ENCODE measurements around the gene CIBAR2.

Gene CIBAR2

DNA sequence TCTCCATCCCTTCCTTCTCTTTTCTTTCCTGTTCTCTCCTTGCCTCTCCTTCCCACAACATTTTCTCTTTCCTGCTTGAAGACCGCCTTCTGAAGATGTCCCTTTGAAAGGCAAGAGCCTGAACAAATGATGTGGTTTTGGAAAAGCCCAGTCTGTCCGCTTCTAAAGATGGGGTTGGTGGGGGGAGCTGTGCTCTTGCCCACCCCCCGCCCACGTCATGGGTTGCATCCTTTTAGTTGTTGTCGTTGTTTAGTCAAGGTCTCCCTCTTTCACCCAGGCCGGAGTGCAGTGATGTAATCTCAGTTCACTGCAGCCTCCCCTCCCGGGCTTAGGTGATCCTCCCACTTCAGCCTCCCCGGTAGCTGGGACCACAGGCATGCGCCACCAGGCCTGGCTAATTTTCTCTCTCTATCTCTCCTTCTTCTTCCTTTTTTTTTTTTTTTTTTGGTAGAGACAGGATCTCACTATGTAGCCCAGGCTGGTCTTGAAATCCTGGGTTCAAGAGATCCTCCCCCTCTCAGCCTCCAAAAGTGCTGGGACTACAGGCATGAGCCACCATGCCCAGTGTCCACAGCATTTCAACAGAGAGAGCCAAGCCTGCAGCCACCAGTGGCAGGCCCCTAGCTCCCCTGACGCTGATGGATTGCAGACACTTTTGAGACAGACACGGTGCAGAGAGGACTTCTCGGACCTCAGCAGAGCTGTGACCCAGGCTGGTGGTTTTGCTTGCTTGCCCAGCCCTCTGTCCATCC lies 26.0 kb upstream of the CIBAR2 start:
- Histone ChIP-seq H3K9ac (ENCODE audit: low read length) (peak overlapping the region; percentile 81), H3K27me3 (ENCODE audit: control insufficient read depth in 1 of 2, insufficient read depth in 1 of 2, low read length in 2 of 2) (peaks cover 0 to 17% of the 10 kb centered on the region in 2 experiments), H2AFZ (ENCODE audit: low read depth, low read length) (no peak overlapping the region), H4K91ac (ENCODE audit: low read length) (peak overlapping the region; percentile 81), H2BK5ac (ENCODE audit: low read depth, low read length, poor library complexity, severe bottlenecking) (no peak overlapping the region), H2BK15ac (ENCODE audit: low read depth, poor library complexity, severe bottlenecking) (no peak overlapping the region), H3K9me3 (ENCODE audit: control insufficient read depth, low read length) (no peaks in the 10 kb centered on the region), H3K27ac (ENCODE audit: low read length, poor library complexity, severe bottlenecking) (no peak overlapping the region), H3K4me3 (ENCODE audit: insufficient read depth in 1 of 2, low read depth in 1 of 2, low read length in 2 of 2) (peak overlapping the region in 1 of 2 experiments; percentile 73), H3K36me3 (ENCODE audit: control insufficient read depth in 1 of 2, insufficient read depth in 2 of 2, low read depth in 1 of 2, low read length in 2 of 2) (no peaks in the 10 kb centered on the region), H3K79me1 (replicated peaks; ENCODE audit: low read length, poor library complexity, severe bottlenecking) (no peaks in the 10 kb centered on the region), H3K4me1 (ENCODE audit: control insufficient read depth, insufficient read depth, low read depth, low read length) (peaks cover 24% of the 10 kb centered on the region), H3K23ac (ENCODE audit: low read length in 2 of 2) (no peak overlapping the region), H3K4ac (ENCODE audit: low read depth in 1 of 2, low read length in 2 of 2) (peak overlapping the region in 1 of 2 experiments; percentile 76), H3K14ac (ENCODE audit: low read length in 2 of 2) (peak overlapping the region in 1 of 2 experiments; percentile 66), H4K8ac (ENCODE audit: low read length) (peak overlapping the region; percentile 16), H3K4me2 (ENCODE audit: low read length, poor library complexity, severe bottlenecking) (no peak overlapping the region), H2BK12ac (ENCODE audit: low read length in 2 of 2) (peak overlapping the region; percentile 22 to 56), H2BK120ac (ENCODE audit: low read depth, low read length) (peak overlapping the region; percentile 39), H3K18ac (ENCODE audit: low read depth in 1 of 2, low read length in 2 of 2) (peak overlapping the region in 1 of 2 experiments; percentile 68), H2AK5ac (ENCODE audit: low read length, severe bottlenecking) (no peak overlapping the region)
- no peak for DNase-seq
- 62% methylated on average over 9 of the region's 12 CpGs for WGBS

DNA sequence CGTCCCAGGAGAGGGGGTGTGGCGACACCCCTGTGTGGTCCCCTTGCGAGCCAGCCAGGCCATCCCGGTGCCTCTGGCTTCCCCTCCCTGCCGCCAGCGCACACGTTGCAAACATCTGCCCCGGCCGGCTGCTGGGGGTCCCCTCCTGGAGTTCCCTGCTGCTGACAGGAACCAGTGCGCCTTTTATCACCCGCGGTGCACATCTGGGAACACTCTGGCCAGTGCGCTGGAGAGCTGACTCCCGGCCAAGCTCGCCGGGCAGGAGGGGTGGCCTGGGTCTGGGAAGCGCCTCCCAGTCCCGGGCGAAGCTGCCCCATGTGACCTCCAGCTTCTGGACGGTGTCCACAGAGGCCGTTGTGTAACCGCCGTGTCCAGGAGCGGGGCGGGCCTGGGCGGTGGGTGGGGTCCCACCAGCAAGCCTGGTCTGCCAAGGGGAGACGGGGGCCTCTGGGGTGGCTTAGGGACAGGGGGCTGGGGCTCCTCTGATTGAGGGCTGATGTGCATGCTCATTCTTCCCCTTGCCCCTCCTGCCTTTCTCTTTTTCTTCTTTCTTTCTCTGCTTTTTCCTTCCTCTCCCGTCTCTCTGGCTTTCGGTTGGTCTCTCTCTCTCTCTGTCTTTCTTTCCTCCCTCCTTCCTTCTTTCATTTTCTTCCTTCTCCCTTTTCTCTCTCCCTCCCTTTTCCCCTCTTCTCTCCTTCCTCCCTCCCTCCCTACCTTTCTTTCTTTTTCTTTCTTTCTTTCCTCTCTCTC lies 25.2 kb upstream of the CIBAR2 start:
- peak overlapping the region; percentile 83 for H4K8ac ChIP-seq (ENCODE audit: low read length)
- peak overlapping the region; percentile 98 for H2BK120ac ChIP-seq (ENCODE audit: low read depth, low read length)
- H3K4me2 ChIP-seq (ENCODE audit: low read length, poor library complexity, severe bottlenecking), result peak overlapping the region; percentile 41
- peak overlapping the region; percentile 95 to 99 for H3K18ac ChIP-seq (ENCODE audit: low read depth in 1 of 2, low read length in 2 of 2)
- H2BK15ac ChIP-seq (ENCODE audit: low read depth, poor library complexity, severe bottlenecking), result peak overlapping the region; percentile 90
- H3K23ac ChIP-seq (ENCODE audit: low read length in 2 of 2), result peak overlapping the region in 1 of 2 experiments; percentile 14
- peaks cover 0 to 9% of the 10 kb centered on the region in 2 experiments for H3K27me3 ChIP-seq (ENCODE audit: control insufficient read depth in 1 of 2, insufficient read depth in 1 of 2, low read length in 2 of 2)
- H3K4ac ChIP-seq (ENCODE audit: low read depth in 1 of 2, low read length in 2 of 2), result peak overlapping the region; percentile 92 to 93
- H3K27ac ChIP-seq (ENCODE audit: low read length, poor library complexity, severe bottlenecking), result no peak overlapping the region
- peak; percentile 97 for DNase-seq
- H4K91ac ChIP-seq (ENCODE audit: low read length), result peak overlapping the region; percentile 98
- H3K9ac ChIP-seq (ENCODE audit: low read length), result peak overlapping the region; percentile 81
- H3K9me3 ChIP-seq (ENCODE audit: control insufficient read depth, low read length), result no peaks in the 10 kb centered on the region
- H3K4me1 ChIP-seq (ENCODE audit: control insufficient read depth, insufficient read depth, low read depth, low read length), result peaks cover 22% of the 10 kb centered on the region
- H3K14ac ChIP-seq (ENCODE audit: low read length in 2 of 2), result peak overlapping the region in 1 of 2 experiments; percentile 68
- H2AK5ac ChIP-seq (ENCODE audit: low read length, severe bottlenecking), result peak overlapping the region; percentile 76
- H2BK5ac ChIP-seq (ENCODE audit: low read depth, low read length, poor library complexity, severe bottlenecking), result no peak overlapping the region
- H3K36me3 ChIP-seq (ENCODE audit: control insufficient read depth in 1 of 2, insufficient read depth in 2 of 2, low read depth in 1 of 2, low read length in 2 of 2), result no peaks in the 10 kb centered on the region
- H2AFZ ChIP-seq (ENCODE audit: low read depth, low read length), result no peak overlapping the region
- no peaks in the 10 kb centered on the region for H3K79me1 ChIP-seq (replicated peaks; ENCODE audit: low read length, poor library complexity, severe bottlenecking)
- peak overlapping the region; percentile 96 to 100 for H2BK12ac ChIP-seq (ENCODE audit: low read length in 2 of 2)
- H3K4me3 ChIP-seq (ENCODE audit: insufficient read depth in 1 of 2, low read depth in 1 of 2, low read length in 2 of 2), result peak overlapping the region in 1 of 2 experiments; percentile 73
- 8% methylated on average over 27 of the region's 29 CpGs for WGBS

DNA sequence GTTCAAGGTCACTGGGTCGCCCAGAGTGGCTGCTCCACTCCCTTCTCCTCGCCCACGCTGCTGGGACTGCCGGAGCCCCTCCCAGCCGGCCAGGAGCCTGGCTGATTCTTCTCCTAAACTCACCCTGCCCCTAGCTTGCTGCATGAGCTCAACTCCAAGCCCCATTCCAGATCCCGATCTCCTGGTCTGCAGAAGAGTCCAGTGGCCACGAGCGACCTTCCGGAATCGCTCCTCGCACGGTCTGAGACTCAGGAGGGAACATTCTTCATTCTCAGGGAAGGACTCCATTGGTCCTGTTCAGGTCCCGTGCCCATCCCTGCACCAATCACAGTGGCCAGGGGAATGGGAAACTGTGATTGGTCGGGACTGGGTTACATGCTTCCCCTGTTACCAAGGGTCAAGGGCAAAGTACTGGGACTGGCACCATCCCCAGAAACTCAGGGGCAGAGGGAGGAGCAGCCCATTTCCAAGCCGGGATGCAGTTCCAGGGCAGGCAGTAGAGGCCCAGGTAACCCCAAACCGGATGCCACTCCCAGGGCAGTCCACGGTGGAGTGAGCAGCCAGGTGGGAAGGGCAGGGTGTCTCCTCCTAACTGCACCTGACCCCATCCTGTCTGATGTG lies 24.5 kb upstream of the CIBAR2 start:
- Histone ChIP-seq H3K9ac (ENCODE audit: low read length) (peak overlapping the region; percentile 81), H3K27ac (ENCODE audit: low read length, poor library complexity, severe bottlenecking) (no peak overlapping the region), H2BK12ac (ENCODE audit: low read length in 2 of 2) (peak overlapping the region; percentile 96 to 100), H2BK5ac (ENCODE audit: low read depth, low read length, poor library complexity, severe bottlenecking) (no peak overlapping the region), H4K91ac (ENCODE audit: low read length) (peak overlapping the region; percentile 98), H3K18ac (ENCODE audit: low read depth in 1 of 2, low read length in 2 of 2) (peak overlapping the region; percentile 95 to 99), H3K14ac (ENCODE audit: low read length in 2 of 2) (peak overlapping the region in 1 of 2 experiments; percentile 68), H3K4ac (ENCODE audit: low read depth in 1 of 2, low read length in 2 of 2) (peak overlapping the region; percentile 92 to 93), H3K4me3 (ENCODE audit: insufficient read depth in 1 of 2, low read depth in 1 of 2, low read length in 2 of 2) (peak overlapping the region in 1 of 2 experiments; percentile 73), H3K4me2 (ENCODE audit: low read length, poor library complexity, severe bottlenecking) (peak overlapping the region; percentile 41), H3K9me3 (ENCODE audit: control insufficient read depth, low read length) (no peaks in the 10 kb centered on the region), H2AFZ (ENCODE audit: low read depth, low read length) (peak overlapping the region; percentile 18), H2BK120ac (ENCODE audit: low read depth, low read length) (peak overlapping the region; percentile 98), H3K27me3 (ENCODE audit: control insufficient read depth in 1 of 2, insufficient read depth in 1 of 2, low read length in 2 of 2) (peaks cover 0 to 3% of the 10 kb centered on the region in 2 experiments), H3K4me1 (ENCODE audit: control insufficient read depth, insufficient read depth, low read depth, low read length) (peaks cover 22% of the 10 kb centered on the region), H3K36me3 (ENCODE audit: control insufficient read depth in 1 of 2, insufficient read depth in 2 of 2, low read depth in 1 of 2, low read length in 2 of 2) (no peaks in the 10 kb centered on the region), H3K23ac (ENCODE audit: low read length in 2 of 2) (peak overlapping the region in 1 of 2 experiments; percentile 85), H2AK5ac (ENCODE audit: low read length, severe bottlenecking) (peak overlapping the region; percentile 76), H4K8ac (ENCODE audit: low read length) (peak overlapping the region; percentile 83), H2BK15ac (ENCODE audit: low read depth, poor library complexity, severe bottlenecking) (peak overlapping the region; percentile 90), H3K79me1 (replicated peaks; ENCODE audit: low read length, poor library complexity, severe bottlenecking) (no peaks in the 10 kb centered on the region)
- peak; percentile 68 for DNase-seq
- WGBS, result 72% methylated on average over 17 of the region's 17 CpGs
